ENCODE results near the gene RERE.

- TF ChIP-seq POLR2A (IDR thresholded peaks at IDR 0.05; ENCODE audit: low read depth, low read length): no peak
- TF ChIP-seq TAF1 (IDR thresholded peaks at IDR 0.05; ENCODE audit: borderline replicate concordance, low read depth, low read length): no peak
These were observed 466.3 kb downstream of the RERE start for GRCh38 chr1:8350914-8351684.
